GM21526 (cell line): ENCODE data around the gene FADS1.

Experiments used
- ATAC-seq: cut with Tn5 transposase; IDR thresholded peaks from one replicate; pipeline ENCODE4 v1.9.1; 2021; ENCODE audit warnings: moderate library complexity; ENCODE audit not compliant: unreplicated experiment, low FRiP score

The FADS1 gene

GRCh38 chr11:61778920-61779650, 37.7 kb downstream of the FADS1 start:
- no peak for ATAC-seq

GRCh38 chr11:61778357-61778886, 38.4 kb downstream of the FADS1 start:
- ATAC-seq = no peak

- no peak for ATAC-seq
Measured at GRCh38 chr11:61777234-61778090, 39.3 kb downstream of the FADS1 start.

GRCh38 chr11:61776561-61777075, 40.2 kb downstream of the FADS1 start:
- ATAC-seq = no peak

GRCh38 chr11:61775606-61776554, 40.9 kb downstream of the FADS1 start:
- ATAC-seq = no peak

GRCh38 chr11:61775106-61775505, 41.7 kb downstream of the FADS1 start:
- ATAC-seq = no peak

GRCh38 chr11:61774411-61774810, 42.4 kb downstream of the FADS1 start:
- no peak for ATAC-seq

- ATAC-seq = no peak
Measured at GRCh38 chr11:61773809-61774208, 43.0 kb downstream of the FADS1 start.

- no peak for ATAC-seq
Measured at GRCh38 chr11:61773356-61773755, 43.4 kb downstream of the FADS1 start.

GRCh38 chr11:61771985-61772455, 44.8 kb downstream of the FADS1 start:
- ATAC-seq = no peak

- no peak for ATAC-seq
Measured at GRCh38 chr11:61771195-61771894, 45.5 kb downstream of the FADS1 start.

GRCh38 chr11:61769946-61770683, 46.7 kb downstream of the FADS1 start:
- ATAC-seq = no peak

- no peak for ATAC-seq
Measured at GRCh38 chr11:61769169-61769920, 47.5 kb downstream of the FADS1 start.

- no peak for ATAC-seq
Measured at GRCh38 chr11:61768376-61769076, 48.3 kb downstream of the FADS1 start.

- no peak for ATAC-seq
Measured at GRCh38 chr11:61766353-61766841, 50.4 kb downstream of the FADS1 start.

GRCh38 chr11:61765550-61766253, 51.1 kb downstream of the FADS1 start:
- ATAC-seq = no peak
